ENCODE results near the gene TOMT.

- TF ChIP-seq CEBPB (IDR thresholded peaks at IDR 0.05; ENCODE audit: low read depth) (no peak), POLR2A (IDR thresholded peaks at IDR 0.05; ENCODE audit: borderline replicate concordance, extremely low read depth, insufficient read depth, insufficient read length) (no peak), CTCF (IDR thresholded peaks at IDR 0.05 in 2 of 3, conservative IDR thresholded peaks at IDR 0.05 in 1 of 3; ENCODE audit: borderline replicate concordance in 1 of 3, insufficient read depth in 1 of 3, low read depth in 2 of 3, low read length in 2 of 3) (no peak), ZNF274 (IDR thresholded peaks at IDR 0.05; ENCODE audit: low read depth, low read length) (no peak), ELF1 (IDR thresholded peaks at IDR 0.05; ENCODE audit: borderline replicate concordance, low read depth) (no peak), EGR1 (IDR thresholded peaks at IDR 0.05; ENCODE audit: low read depth) (no peak), RAD21 (IDR thresholded peaks at IDR 0.05; ENCODE audit: low read depth) (no peak), EZH2 (IDR thresholded peaks at IDR 0.05) (no peak), MAX (IDR thresholded peaks at IDR 0.05) (no peak), YY1 (IDR thresholded peaks at IDR 0.05; ENCODE audit: extremely low read depth, insufficient replicate concordance, low read depth, low read length) (no peak), POLR2AphosphoS5 (IDR thresholded peaks at IDR 0.05; ENCODE audit: low read depth, low read length) (no peak)
Measured at GRCh38 chr11:72125956-72126355, 20.2 kb downstream of the TOMT start.

Data from HCT116 (cell line).